Inferior parietal cortex (tissue), 1 donor: ENCODE data around the gene FBXO11.

ENCODE experiments used
- DNase-seq: peaks from one replicate; pipeline ENCODE4 v3.0.0-alpha.2; 2016; ENCODE audit errors: extremely low spot score

Gene FBXO11

DNA sequence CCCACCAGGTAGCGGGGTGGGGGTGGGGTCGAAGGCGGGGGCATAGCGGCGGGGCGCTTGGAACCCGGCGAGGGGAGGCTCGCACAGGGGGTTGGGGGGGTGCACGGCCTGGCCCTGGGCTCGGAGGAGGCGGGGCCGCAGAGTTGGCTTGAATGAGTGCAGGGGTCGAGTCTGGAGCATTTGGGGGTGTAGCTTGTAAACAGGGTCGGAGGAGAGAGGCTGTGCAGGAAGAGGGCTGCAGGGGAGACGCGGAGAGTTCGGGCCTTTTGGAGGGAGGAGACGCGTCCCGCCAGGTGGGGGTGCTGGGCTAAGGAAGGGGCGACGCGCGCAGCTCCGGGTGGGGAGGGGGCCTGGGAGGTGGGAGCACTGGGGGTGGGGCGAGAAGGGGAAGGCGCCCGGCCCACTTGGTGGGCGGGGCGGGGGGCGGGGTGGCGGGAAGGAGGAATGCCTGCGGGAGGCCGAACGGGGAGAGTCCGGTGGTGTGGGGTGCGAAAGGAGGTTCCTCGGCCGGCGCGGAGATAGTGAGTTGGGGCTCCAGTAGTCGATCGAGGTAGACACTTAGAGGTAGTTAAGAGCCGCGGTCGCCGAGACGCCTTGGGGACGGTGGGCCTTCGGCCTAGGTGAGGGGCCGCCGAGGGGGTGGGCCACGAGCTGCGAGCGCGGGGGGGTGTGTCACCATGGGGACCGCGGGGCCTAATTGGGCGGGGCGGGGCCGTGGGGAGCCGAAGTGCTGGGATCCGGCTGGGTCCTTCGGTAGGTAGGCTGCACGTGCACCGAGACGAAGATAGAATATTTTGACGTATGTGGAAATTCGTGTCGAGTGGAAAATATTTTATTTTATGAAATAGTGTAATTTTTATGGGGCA lies 122.6 kb downstream of the FBXO11 start:
- no peak for DNase-seq

DNA sequence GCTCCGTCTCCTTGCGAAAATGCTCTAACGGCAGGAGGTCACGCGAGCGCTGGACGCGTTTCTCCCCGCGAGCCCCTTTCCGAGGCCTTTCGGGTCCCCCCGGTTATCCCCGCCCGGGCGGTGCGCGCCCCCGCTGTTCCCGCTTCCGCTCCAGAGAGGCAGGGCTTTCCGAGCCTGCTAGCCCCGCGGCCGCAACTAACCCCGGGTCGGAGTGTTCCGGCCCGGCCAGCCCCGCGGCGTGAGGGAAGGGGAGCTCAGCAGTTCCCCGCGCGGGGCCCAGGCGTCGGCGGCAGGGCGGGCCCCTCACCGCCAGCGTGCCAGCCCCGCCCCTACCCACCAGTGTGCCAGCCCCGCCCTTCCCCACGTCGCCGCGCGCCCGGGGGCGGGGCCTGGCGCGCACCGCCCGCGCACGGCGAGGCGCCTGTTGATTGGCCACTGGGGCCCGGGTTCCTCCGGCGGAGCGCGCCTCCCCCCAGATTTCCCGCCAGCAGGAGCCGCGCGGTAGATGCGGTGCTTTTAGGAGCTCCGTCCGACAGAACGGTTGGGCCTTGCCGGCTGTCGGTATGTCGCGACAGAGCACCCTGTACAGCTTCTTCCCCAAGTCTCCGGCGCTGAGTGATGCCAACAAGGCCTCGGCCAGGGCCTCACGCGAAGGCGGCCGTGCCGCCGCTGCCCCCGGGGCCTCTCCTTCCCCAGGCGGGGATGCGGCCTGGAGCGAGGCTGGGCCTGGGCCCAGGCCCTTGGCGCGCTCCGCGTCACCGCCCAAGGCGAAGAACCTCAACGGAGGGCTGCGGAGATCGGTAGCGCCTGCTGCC lies 123.4 kb downstream of the FBXO11 start, which contains the start of gene MSH6:
MSH6 (plus strand) TSS at position 475 of the 815 bp plus-strand sequence; CDS start at position 564, 89 bp downstream.
- peak; percentile 88 for DNase-seq

DNA sequence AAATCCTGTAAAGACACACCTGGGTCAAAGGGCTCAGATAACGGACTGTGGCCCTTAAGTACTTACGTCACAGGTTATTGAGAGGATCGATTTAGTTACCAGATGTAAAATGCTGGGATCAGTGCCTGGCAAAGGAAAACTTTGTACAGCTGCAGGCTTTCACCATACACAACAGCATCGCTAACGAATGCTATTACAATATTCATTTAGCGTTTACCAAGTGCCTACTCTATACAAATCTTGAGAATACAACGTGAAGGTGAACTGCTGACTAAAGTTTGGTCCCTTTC lies 124.0 kb downstream of the FBXO11 start:
- DNase-seq = no peak

DNA sequence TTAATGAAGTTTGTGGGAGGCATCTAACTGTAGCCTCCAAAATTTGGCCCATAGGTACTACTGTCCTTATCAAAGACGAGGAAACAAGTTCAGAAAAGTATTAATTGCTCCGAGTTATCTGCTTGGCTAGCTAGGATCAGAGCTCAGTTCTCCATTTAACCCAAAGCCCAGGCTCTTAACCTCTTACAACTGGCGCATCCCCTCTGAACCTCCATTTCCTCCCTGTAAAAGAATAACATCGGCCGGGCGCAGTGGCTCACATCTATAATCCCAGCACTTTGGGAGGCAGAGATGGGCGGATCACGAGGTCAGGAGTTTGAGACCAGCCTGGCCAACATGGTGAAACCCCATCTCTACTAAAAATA lies 126.9 kb downstream of the FBXO11 start:
- DNase-seq = no peak

DNA sequence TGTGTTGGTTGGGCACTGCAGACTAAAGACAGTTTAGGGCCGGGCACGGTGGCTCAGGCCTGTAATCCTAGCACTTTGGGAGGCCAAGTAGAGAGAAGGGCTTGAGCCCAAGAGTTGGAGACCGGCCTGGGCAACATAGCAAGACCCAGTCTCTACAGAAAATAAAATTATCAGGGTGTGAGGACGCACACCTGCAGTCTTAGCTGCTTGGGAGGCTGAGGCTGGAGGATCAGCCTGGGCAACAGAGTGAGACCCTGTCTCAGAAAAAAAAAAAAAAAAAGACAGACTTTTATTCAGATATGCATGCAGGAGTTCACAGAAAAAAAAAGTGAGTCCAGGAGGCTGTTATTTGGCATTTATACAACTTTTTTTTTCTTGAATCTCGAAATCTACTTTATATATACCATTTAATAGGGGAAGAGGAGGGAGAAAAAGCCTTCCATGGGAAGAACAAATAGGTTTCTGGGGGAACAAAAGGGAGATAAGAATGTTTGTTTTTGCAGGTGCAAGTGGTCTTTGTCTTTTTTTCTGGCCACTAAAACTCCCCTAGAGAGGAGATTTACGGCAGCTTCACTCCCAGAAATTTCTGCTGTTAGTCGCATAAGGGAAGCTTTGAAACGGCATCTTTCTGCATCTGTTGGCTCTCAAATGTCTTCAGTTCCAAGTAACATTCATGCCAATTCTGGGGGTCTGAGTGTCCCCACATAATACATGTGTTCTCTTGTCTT lies 127.4 kb downstream of the FBXO11 start:
- no peak for DNase-seq

DNA sequence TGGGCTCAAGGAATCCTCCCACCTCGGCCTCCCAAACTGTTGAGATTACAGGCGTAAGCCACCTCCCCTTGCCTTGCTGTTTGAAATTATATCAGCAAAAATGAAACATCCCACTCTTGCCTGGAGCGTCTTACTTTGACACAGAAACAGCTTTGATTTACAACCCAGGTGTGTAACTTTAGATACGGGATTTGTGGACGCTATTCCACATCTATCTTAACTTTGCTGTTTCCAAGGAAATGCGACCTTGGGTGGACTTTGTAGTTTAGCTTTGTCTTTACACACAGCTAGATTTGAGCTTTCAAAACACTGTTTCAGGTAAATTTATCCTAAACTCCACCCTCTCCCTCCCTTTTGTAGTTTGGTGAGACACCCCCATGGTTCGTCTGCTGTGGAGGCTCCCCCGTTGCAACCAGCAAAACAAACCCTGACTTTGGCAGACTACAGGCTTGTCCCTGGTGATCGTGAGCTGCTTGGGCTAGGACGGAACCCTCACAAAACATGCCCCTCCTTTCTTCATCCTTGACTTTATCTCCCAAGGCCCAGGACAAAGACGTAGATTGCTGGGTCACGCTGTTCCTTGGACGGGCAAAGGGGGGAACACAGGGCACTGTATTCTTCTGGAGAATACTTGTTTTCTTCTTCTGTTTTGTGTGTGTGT lies 128.9 kb downstream of the FBXO11 start:
- no peak for DNase-seq

DNA sequence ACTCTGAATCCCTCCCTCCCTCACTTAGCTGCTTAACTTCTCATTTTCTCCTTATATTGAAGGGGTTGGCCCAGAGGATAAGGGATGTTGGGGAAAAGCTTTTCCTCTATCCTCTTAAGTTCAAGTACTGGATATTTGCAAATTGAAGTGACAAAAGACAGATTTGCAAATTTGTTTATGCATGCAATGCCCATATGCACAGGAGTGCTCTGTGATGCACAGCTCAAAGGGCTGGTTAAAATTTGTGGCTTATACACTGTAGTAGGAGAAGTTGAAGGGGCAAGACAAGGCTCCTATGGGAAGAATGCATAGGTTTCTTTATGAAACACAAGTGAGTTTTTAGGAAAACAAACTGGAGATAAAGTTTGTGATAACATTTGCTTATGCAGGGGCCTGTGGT lies 131.7 kb downstream of the FBXO11 start:
- no peak for DNase-seq

DNA sequence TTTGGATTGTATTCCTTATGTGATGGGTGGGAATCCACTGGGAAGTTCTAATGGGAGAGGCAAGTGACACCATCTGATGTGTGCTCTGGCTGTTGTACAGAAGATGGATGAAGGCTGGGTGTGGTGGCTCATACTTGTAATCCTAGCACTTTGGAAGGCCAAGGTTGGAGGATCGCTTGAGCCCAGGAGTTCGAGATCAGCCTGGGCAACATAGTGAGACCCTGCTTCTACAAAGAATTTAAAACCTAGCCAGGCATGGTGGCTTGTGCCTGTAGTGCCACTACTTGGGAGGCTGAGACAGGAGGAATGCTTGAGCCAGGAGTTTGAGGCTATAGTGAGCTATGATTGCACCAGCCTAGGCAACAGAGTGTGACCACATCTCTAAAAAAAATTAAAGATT lies 134.0 kb downstream of the FBXO11 start:
- no peak for DNase-seq

DNA sequence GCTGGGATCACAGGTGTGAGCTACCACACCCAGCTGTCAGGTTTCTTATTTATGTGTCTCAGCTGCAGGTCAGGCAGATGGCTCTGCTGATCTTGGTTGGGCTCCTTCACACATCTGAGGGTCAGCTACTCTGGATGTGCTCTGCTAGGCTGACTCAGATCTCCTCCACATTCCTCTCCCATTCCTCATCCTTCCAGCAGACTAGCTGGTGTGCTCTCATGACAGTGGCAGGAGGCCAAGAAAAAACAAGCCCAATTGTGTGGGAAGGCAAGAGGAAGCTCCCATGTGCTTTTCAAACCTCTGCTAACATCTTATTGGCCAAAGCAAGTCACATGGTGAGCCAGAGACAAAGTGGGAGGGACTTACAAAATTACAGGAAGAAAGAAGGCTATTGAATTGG lies 135.1 kb downstream of the FBXO11 start:
- DNase-seq = peak; percentile 71

DNA sequence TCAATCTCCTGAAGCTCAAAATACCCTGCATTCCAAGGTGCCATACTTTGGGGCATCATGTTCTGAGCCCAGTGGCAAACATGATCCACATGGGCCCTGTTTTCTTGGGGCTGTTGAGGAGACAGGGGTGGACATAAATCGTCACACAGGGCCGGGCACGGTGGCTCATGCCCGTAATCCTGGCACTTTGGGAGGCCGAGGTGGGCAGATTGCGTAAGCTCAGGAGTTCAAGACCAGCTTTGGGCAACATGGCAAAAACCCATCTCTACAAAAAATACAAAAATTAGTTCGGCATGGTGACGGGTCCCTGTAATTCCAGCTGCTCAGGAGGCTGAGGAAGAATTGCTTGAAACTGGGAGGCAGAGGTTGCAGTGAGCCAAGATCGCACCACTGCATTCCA lies 137.0 kb downstream of the FBXO11 start:
- no peak for DNase-seq

DNA sequence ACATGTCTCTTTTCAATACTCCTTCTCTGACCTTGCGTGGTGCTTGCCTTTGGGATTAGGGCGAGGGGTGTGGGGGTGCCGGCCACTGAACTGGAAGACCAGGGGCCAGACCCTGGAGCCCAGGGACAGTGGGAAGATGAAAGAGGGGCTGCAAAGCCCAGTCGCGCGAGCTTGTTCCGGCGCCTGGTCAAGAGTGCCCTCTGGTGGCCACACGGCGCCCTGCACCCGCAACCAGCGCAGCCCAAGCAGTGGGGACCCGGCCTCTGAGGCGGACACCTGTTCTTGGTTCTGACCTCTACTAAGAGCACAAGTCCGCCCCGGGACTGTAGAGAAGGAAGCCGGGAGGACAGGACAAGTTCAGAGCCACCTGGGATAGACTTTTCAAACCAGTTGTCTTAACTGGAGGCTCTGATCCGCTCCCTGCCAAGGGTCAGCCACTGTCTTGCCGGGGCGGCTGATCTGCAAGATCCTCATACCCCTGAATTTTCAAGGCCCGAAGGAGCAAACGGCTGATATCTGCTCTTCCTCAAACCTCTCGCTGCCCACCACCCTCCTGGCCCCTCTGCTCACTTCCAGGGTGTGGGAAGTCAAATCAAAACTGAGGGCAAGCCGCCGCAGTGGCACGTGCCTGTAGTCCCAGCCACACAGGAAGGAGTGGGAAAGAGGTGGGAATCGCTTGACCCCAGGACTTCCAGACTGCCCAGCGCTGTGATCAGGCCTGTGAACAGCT lies 138.3 kb downstream of the FBXO11 start:
- DNase-seq = peak; percentile 75

DNA sequence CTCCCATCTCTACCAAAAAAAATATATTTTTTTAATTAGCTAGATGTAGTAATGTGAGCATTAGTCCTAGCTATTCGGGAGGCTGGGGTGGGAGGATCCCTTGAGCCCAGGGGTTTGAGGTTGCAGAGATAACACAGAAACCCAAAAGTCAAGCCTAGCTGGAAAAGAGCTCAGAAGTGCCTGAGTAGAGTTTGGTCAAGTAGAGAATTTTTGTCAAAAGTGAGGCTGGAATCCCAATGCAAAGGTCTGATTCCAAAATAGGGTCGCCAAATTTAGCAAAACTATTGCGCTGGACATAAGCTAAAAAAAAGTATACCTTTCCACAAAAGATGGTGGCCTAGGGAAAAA lies 138.8 kb downstream of the FBXO11 start:
- DNase-seq = no peak

DNA sequence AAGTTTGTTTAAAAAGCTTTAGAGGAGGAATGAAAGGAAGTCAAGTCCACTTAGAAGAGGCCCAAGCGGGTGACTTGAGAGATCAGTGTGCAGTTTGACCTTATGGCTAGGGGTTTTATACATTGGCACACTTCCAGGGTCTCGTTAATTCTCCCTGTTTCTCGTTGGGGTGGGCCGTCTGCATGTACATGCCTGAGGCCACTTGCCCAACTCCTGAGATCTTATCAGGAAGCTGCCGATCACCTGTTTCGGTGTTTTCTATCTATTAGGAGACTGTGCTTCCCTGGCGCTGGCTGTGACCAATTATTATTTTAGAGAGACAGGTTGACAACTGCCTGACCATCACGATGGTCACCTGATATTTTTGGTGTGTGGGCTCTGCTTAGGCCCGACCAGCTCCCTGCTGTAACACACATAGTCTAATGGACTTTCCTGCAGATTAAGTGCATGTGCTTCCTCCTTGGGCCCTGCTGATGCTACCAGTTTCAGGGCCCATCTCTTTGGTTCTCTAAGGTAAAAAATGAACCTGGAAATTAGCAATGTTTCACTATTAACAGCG lies 154.4 kb downstream of the FBXO11 start:
- no peak for DNase-seq

DNA sequence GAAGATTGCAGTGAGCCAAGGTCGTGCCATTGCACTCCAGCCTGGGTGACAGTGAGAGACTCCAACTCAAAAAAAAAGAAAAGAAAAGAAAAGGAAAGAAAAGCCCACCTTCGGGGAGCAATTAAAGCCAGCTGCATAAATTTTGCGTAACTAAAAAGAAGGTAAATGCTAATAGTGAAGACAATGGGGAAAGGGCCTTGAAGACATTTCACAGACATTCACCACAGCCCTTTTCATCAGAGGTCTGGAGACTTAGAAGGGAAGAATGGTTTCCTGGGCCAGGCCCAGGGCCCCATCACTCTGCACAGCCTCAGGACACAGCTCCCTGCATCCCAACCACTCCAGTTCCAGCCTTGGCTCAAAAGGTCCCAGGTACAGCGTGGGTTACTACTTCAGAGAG lies 158.4 kb downstream of the FBXO11 start:
- no peak for DNase-seq

DNA sequence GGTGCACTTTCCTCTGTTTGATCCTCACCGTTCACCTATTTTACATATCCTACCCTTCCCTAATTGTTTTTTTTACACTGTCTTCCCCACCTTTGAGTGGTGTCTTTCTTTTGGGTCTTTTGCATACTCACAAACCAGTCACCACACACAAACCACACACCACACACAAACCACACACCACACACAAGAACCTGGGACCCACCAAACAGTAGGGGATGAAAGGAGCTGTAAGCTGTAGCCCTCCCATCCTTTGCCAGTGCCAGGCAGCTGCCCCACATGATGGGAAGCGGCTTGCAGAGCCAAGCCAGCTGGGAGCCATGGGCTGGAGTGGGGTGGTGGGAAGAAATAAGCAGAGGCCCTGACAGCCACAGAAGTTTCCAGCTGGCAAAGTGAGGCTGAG lies 162.2 kb downstream of the FBXO11 start:
- no peak for DNase-seq

DNA sequence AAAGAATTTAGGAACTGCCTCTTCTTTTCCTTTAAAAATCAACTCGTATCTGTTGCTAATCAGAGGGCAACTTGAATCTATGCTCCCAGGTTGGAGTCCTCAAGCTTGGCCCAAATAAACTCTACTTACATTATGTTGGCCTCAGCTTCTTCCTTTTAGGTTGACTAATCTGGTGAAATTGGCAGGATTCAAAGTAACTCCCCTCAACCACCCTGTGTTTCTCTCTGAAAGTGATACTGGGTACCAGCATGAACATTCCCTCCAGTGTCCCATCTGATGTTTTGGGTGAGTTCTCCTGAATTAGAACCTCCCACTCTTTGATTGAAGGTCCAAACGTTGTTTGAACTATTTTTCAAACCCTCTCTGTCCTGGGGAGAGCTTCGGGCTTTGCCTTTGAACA lies 164.7 kb downstream of the FBXO11 start:
- no peak for DNase-seq

DNA sequence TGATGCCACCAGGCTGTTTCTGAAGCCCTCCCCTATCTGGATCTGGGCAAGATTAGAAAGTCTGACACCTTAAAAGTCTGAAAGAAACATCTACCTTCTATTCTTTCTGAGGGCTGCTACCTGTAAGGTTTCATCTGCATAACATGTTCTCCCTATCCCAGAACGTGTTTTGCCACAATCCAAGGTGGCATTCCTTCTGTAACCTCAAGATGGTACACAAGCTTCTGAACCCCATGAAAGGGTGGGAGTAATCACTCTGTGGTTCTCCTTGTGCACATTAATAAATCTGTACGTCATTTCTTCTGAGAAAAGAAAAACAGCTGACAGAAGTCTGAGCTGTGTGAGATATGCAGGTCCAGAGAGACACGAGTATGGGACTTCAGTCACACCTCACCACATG lies 165.2 kb downstream of the FBXO11 start:
- DNase-seq = no peak
